ENCODE results near the gene GRID1. TPM values are rescaled to one million over a fixed set of nuclear protein-coding genes. Genes with fewer than 3 reads are reported as not detected.

Gene GRID1
- total RNA-seq, 1 experiment from 2014 or later: 5.6 TPM

GRCh38 chr10:86310702-86311101, 55.9 kb downstream of the GRID1 start (continued):
- TF ChIP-seq POLR2A (IDR thresholded peaks at IDR 0.05; ENCODE audit: borderline replicate concordance, extremely low read depth, insufficient read depth, insufficient read length) (no peak), TCF7L2 (IDR thresholded peaks at IDR 0.05; ENCODE audit: borderline replicate concordance, extremely low read depth, insufficient read depth, insufficient read length) (no peak), CBX3 (IDR thresholded peaks at IDR 0.05; ENCODE audit: low read depth) (no peak)

GRCh38 chr10:86310291-86310690, 56.3 kb downstream of the GRID1 start:
- Histone ChIP-seq H3K79me2 (ENCODE audit: insufficient read depth, low read length) (no peaks in the 10 kb centered on the region), H3K4me1 (ENCODE audit: control insufficient read depth in 1 of 2, insufficient read depth in 2 of 2, low read length in 2 of 2) (no peaks in the 10 kb centered on the region), H3K9me2 (ENCODE audit: insufficient read depth) (no peaks in the 10 kb centered on the region), H3K9me3 (ENCODE audit: control insufficient read depth in 1 of 2, insufficient read depth in 1 of 2, low read depth in 1 of 2, low read length in 2 of 2) (no peaks in the 10 kb centered on the region), H3K9ac (ENCODE audit: low read length) (no peak overlapping the region), H3K4me3 (replicated peaks in 1 of 2; ENCODE audit: low read depth in 1 of 2, low read length in 2 of 2) (no peak overlapping the region), H4K20me1 (ENCODE audit: insufficient read depth) (no peaks in the 10 kb centered on the region), H2AFZ (ENCODE audit: low read depth, low read length, poor library complexity, severe bottlenecking) (no peak overlapping the region), H3K27ac (ENCODE audit: low read depth, low read length) (no peak overlapping the region), H3K27me3 (ENCODE audit: insufficient read depth, low read length) (no peaks in the 10 kb centered on the region), H3K36me3 (ENCODE audit: control insufficient read depth in 1 of 2, insufficient read depth in 2 of 2, low read length in 2 of 2) (no peaks in the 10 kb centered on the region), H3K4me2 (ENCODE audit: low read length) (no peak overlapping the region)
- POLR2A ChIA-PET: no interaction called here
- intact Hi-C loops (cut with micrococcal nuclease): no loop called here
- ATAC-seq (no peak), DNase-seq (ENCODE audit: low read depth, low spot score) (no peak)
- TF ChIP-seq POLR2AphosphoS5 (IDR thresholded peaks at IDR 0.05; ENCODE audit: low read depth, low read length): no peak
- TF ChIP-seq JUND (IDR thresholded peaks at IDR 0.05): no peak
- TF ChIP-seq RAD21 (IDR thresholded peaks at IDR 0.05; ENCODE audit: low read depth): no peak
- no peak for TF ChIP-seq CBX3 (IDR thresholded peaks at IDR 0.05; ENCODE audit: low read depth)
- TF ChIP-seq TCF7L2 (IDR thresholded peaks at IDR 0.05; ENCODE audit: borderline replicate concordance, extremely low read depth, insufficient read depth, insufficient read length): no peak
- TF ChIP-seq, protein P1, sequence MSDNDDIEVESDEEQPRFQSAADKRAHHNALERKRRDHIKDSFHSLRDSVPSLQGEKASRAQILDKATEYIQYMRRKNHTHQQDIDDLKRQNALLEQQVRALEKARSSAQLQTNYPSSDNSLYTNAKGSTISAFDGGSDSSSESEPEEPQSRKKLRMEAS (IDR thresholded peaks at IDR 0.05): no peak
- TF ChIP-seq EGR1 (IDR thresholded peaks at IDR 0.05; ENCODE audit: low read depth): no peak
- TF ChIP-seq CEBPB (IDR thresholded peaks at IDR 0.05; ENCODE audit: low read depth): no peak
- TF ChIP-seq, protein P2, sequence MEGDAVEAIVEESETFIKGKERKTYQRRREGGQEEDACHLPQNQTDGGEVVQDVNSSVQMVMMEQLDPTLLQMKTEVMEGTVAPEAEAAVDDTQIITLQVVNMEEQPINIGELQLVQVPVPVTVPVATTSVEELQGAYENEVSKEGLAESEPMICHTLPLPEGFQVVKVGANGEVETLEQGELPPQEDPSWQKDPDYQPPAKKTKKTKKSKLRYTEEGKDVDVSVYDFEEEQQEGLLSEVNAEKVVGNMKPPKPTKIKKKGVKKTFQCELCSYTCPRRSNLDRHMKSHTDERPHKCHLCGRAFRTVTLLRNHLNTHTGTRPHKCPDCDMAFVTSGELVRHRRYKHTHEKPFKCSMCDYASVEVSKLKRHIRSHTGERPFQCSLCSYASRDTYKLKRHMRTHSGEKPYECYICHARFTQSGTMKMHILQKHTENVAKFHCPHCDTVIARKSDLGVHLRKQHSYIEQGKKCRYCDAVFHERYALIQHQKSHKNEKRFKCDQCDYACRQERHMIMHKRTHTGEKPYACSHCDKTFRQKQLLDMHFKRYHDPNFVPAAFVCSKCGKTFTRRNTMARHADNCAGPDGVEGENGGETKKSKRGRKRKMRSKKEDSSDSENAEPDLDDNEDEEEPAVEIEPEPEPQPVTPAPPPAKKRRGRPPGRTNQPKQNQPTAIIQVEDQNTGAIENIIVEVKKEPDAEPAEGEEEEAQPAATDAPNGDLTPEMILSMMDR (IDR thresholded peaks at IDR 0.05 in 2 of 3, conservative IDR thresholded peaks at IDR 0.05 in 1 of 3; ENCODE audit: borderline replicate concordance in 1 of 3, insufficient read depth in 1 of 3, low read depth in 2 of 3, low read length in 2 of 3): no peak
- TF ChIP-seq ZBTB33 (IDR thresholded peaks at IDR 0.05; ENCODE audit: extremely low read depth, insufficient replicate concordance, low read length): no peak
- no peak for TF ChIP-seq ZNF274 (IDR thresholded peaks at IDR 0.05; ENCODE audit: low read depth, low read length)
- no peak for TF ChIP-seq ELF1 (IDR thresholded peaks at IDR 0.05; ENCODE audit: borderline replicate concordance, low read depth)
- no peak for TF ChIP-seq SIN3A (IDR thresholded peaks at IDR 0.05; ENCODE audit: low read depth)
- no peak for TF ChIP-seq SRF (IDR thresholded peaks at IDR 0.05; ENCODE audit: low read depth)
- TF ChIP-seq, protein P3, sequence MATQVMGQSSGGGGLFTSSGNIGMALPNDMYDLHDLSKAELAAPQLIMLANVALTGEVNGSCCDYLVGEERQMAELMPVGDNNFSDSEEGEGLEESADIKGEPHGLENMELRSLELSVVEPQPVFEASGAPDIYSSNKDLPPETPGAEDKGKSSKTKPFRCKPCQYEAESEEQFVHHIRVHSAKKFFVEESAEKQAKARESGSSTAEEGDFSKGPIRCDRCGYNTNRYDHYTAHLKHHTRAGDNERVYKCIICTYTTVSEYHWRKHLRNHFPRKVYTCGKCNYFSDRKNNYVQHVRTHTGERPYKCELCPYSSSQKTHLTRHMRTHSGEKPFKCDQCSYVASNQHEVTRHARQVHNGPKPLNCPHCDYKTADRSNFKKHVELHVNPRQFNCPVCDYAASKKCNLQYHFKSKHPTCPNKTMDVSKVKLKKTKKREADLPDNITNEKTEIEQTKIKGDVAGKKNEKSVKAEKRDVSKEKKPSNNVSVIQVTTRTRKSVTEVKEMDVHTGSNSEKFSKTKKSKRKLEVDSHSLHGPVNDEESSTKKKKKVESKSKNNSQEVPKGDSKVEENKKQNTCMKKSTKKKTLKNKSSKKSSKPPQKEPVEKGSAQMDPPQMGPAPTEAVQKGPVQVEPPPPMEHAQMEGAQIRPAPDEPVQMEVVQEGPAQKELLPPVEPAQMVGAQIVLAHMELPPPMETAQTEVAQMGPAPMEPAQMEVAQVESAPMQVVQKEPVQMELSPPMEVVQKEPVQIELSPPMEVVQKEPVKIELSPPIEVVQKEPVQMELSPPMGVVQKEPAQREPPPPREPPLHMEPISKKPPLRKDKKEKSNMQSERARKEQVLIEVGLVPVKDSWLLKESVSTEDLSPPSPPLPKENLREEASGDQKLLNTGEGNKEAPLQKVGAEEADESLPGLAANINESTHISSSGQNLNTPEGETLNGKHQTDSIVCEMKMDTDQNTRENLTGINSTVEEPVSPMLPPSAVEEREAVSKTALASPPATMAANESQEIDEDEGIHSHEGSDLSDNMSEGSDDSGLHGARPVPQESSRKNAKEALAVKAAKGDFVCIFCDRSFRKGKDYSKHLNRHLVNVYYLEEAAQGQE (IDR thresholded peaks at IDR 0.05; ENCODE audit: low read depth): no peak
- no peak for TF ChIP-seq EZH2 (IDR thresholded peaks at IDR 0.05)
- no peak for TF ChIP-seq YY1 (IDR thresholded peaks at IDR 0.05; ENCODE audit: extremely low read depth, insufficient replicate concordance, low read depth, low read length)
- RAD21 ChIA-PET (ENCODE audit: low non-redundant PET in 1 of 2, low total read pairs in 2 of 2, uncharacterized antibody in 2 of 2, unreplicated experiment in 2 of 2): no interaction called here
- CTCF ChIA-PET: no interaction called here
- BruUV-seq (replicated peaks): no TSS peak

All from HCT116 (cell line).